Gastrocnemius medialis (tissue), 4 donors: Measurements from ENCODE around the gene MACROD1. TPM values are rescaled to one million over a fixed set of nuclear protein-coding genes. Genes with fewer than 3 reads are reported as not detected.

Experiments used
- ATAC-seq, 2 donors: fragments of 150-250 bp; one replicate each; pipeline ENCODE4 v1.9.1; 2016
- DNase-seq, 2 donors: peaks; one replicate each; pipeline ENCODE4 v3.0.0-alpha.2; 2019
- H3K27ac ChIP-seq, 4 donors: fragments of 200-600 bp; sonication (generic); 1 replicate in 1 of 4; 2 replicates in 3 of 4; pipeline ENCODE4 v1.5.1; 2016 to 2018; ENCODE audit warnings: mild to moderate bottlenecking in 2 of 4, moderate library complexity in 1 of 4
- H3K27me3 ChIP-seq, 3 donors: fragments of 200-600 bp; sonication (generic) in 2 of 3; 1 replicate in 1 of 3; 2 replicates in 2 of 3; pipeline versions ENCODE4 v1.5.1 to v1.6.0; 2016 to 2019; ENCODE audit warnings: mild to moderate bottlenecking in 1 of 3, moderate library complexity in 1 of 3
- H3K36me3 ChIP-seq, 2 donors: fragments of 200-600 bp; sonication (generic) in 1 of 2; one replicate each; pipeline ENCODE4 v1.5.1; 2017 to 2018
- H3K4me1 ChIP-seq, 2 donors: fragments of 200-600 bp; sonication (generic) in 1 of 2; one replicate each; pipeline ENCODE4 v1.5.1; 2016 to 2017; ENCODE audit warnings: mild to moderate bottlenecking in 2 of 2
- H3K4me3 ChIP-seq, 4 donors: fragments of 200-600 bp; sonication (generic) in 3 of 4; 1 replicate in 1 of 4; 2 replicates in 3 of 4; pipeline ENCODE4 v1.5.1; 2016 to 2019; ENCODE audit warnings: mild to moderate bottlenecking in 2 of 4
- H3K9me3 ChIP-seq, 3 donors: fragments of 200-600 bp; sonication (generic) in 2 of 3; 1 replicate in 1 of 3; 2 replicates in 2 of 3; pipeline ENCODE4 v1.5.1; 2016 to 2019
- CTCF ChIP-seq, 5 experiments: fragments of 450-650 bp in 3 of 5; fragments of 200-600 bp in 2 of 5; sonication (generic) in 2 of 5; IDR thresholded peaks in 4 of 5; conservative IDR thresholded peaks in 1 of 5; 1 replicate in 4 of 5; 2 replicates in 1 of 5; pipeline ENCODE4 v1.5.1; 2016 to 2019; ENCODE audit warnings: antibody characterized with exemption in 5 of 5, mild to moderate bottlenecking in 3 of 5, moderate library complexity in 3 of 5
- POLR2A ChIP-seq, 2 donors: fragments of 450-650 bp; IDR thresholded peaks; one replicate each; pipeline ENCODE4 v1.6.1; 2017; ENCODE audit warnings: antibody characterized with exemption in 2 of 2, mild to moderate bottlenecking in 2 of 2, moderate library complexity in 2 of 2
- in situ Hi-C, 4 donors: fragments of 200-750 bp; cut with MboI; loops; one replicate each; pipeline versions ENCODE4 v1.15.0 to v1.8.0; 2017; ENCODE audit warnings: low sequenced_read_pairs in 4 of 4
- intact Hi-C: fragments of 100-400 bp; cut with DNase I; formaldehyde crosslinking; loops from one replicate; pipeline ENCODE4 v1.15.1; 2023; ENCODE audit warnings: low total_unique reads
- total RNA-seq, 4 donors: library from RNA; depleted of rRNA; stranded (reverse); fragments of >200 nt; gene quantifications; one replicate each; pipeline versions ENCODE4 v1.1.0 to v1.2.3, GENCODE V29; 2016

MACROD1 gene
- total RNA-seq, 4 donors from 2014 or later, result 162 to 308 (median 205) TPM

GRCh38 chr11:64095949-64096348, 70.0 kb downstream of the MACROD1 start:
- Histone ChIP-seq H3K27ac (peak overlapping the region in 2 of 4 donors; percentile 6 to 83), H3K36me3 (no peaks in the 10 kb centered on the region), H3K27me3 (no peaks in the 10 kb centered on the region), H3K9me3 (no peaks in the 10 kb centered on the region), H3K4me3 (no peak overlapping the region), H3K4me1 (peaks cover 52 to 65% of the 10 kb centered on the region in 2 donors)
- DNase-seq (no peak), ATAC-seq (no peak)
- in situ Hi-C loops (no loop called here), intact Hi-C loops (no loop called here)
- TF ChIP-seq POLR2A (IDR thresholded peaks at IDR 0.05), result no peak
- TF ChIP-seq CTCF (IDR thresholded peaks at IDR 0.05 in 4 of 5, conservative IDR thresholded peaks at IDR 0.05 in 1 of 5), result no peak

- Histone ChIP-seq H3K27me3 (no peaks in the 10 kb centered on the region), H3K4me3 (no peak overlapping the region), H3K4me1 (peaks cover 51 to 66% of the 10 kb centered on the region in 2 donors), H3K36me3 (no peaks in the 10 kb centered on the region), H3K9me3 (no peaks in the 10 kb centered on the region), H3K27ac (peak overlapping the region; percentile 50 to 83 (median 76))
- in situ Hi-C loops, result no loop called here
- peak in 1 of 2 donors; percentile 6 for ATAC-seq
- no peak for DNase-seq
- intact Hi-C loops, result no loop called here
- TF ChIP-seq POLR2A (IDR thresholded peaks at IDR 0.05), result no peak
- TF ChIP-seq CTCF (IDR thresholded peaks at IDR 0.05 in 4 of 5, conservative IDR thresholded peaks at IDR 0.05 in 1 of 5), result no peak
Measured at GRCh38 chr11:64095273-64095817, 70.6 kb downstream of the MACROD1 start.

- peak overlapping the region; percentile 50 to 83 (median 76) for H3K27ac ChIP-seq
- ATAC-seq (peak; percentile 94 to 97), DNase-seq (peak; percentile 80 to 90)
- H3K4me1 ChIP-seq, result peaks cover 56 to 72% of the 10 kb centered on the region in 2 donors
- no peak overlapping the region for H3K4me3 ChIP-seq
- intact Hi-C loops (no loop called here), in situ Hi-C loops (no loop called here)
- H3K36me3 ChIP-seq, result no peaks in the 10 kb centered on the region
- no peaks in the 10 kb centered on the region for H3K9me3 ChIP-seq
- H3K27me3 ChIP-seq, result no peaks in the 10 kb centered on the region
- TF ChIP-seq CTCF (IDR thresholded peaks at IDR 0.05 in 4 of 5, conservative IDR thresholded peaks at IDR 0.05 in 1 of 5), result no peak
- no peak for TF ChIP-seq POLR2A (IDR thresholded peaks at IDR 0.05)
Measured at GRCh38 chr11:64094463-64095260, 71.3 kb downstream of the MACROD1 start.

GRCh38 chr11:64093233-64094039, 72.5 kb downstream of the MACROD1 start:
- intact Hi-C loops (no loop called here), in situ Hi-C loops (no loop called here)
- TF ChIP-seq POLR2A (IDR thresholded peaks at IDR 0.05) (no peak), CTCF (IDR thresholded peaks at IDR 0.05 in 4 of 5, conservative IDR thresholded peaks at IDR 0.05 in 1 of 5) (no peak)
- DNase-seq (no peak), ATAC-seq (peak in 1 of 2 donors; percentile 15)
- no peaks in the 10 kb centered on the region for H3K36me3 ChIP-seq
- no peak overlapping the region for H3K4me3 ChIP-seq
- H3K27ac ChIP-seq, result peak overlapping the region in 3 of 4 donors; percentile 69 to 83 (median 74)
- H3K4me1 ChIP-seq, result peaks cover 59 to 83% of the 10 kb centered on the region in 2 donors
- H3K27me3 ChIP-seq, result no peaks in the 10 kb centered on the region
- H3K9me3 ChIP-seq, result no peaks in the 10 kb centered on the region
